Stomach (tissue), 4 donors: Measurements from ENCODE around the gene SEMA7A.

Experiments used
- CTCF ChIP-seq, 7 experiments: fragments of 450-650 bp in 4 of 7; fragments of 200-600 bp in 3 of 7; sonication (generic) in 3 of 7; IDR thresholded peaks; one replicate each; pipeline ENCODE4 v1.5.1; 2016 to 2019; ENCODE audit warnings: antibody characterized with exemption in 7 of 7, control low read depth in 2 of 7, mild to moderate bottlenecking in 1 of 7
- EP300 ChIP-seq: sonication (generic); formaldehyde crosslinking; IDR thresholded peaks from one replicate; pipeline ENCODE4 v1.6.1; 2017; ENCODE audit warnings: antibody characterized with exemption
- POLR2A ChIP-seq, 4 donors: fragments of 450-650 bp; IDR thresholded peaks; one replicate each; pipeline ENCODE4 v1.6.1; 2016; ENCODE audit warnings: antibody characterized with exemption in 4 of 4, control low read depth in 2 of 4, mild to moderate bottlenecking in 1 of 4, moderate library complexity in 1 of 4
- POLR2AphosphoS5 ChIP-seq, 3 donors: sonication (generic); formaldehyde crosslinking; IDR thresholded peaks; one replicate each; pipeline ENCODE4 v1.6.1; 2016; ENCODE audit warnings: antibody characterized with exemption in 3 of 3

DNA sequence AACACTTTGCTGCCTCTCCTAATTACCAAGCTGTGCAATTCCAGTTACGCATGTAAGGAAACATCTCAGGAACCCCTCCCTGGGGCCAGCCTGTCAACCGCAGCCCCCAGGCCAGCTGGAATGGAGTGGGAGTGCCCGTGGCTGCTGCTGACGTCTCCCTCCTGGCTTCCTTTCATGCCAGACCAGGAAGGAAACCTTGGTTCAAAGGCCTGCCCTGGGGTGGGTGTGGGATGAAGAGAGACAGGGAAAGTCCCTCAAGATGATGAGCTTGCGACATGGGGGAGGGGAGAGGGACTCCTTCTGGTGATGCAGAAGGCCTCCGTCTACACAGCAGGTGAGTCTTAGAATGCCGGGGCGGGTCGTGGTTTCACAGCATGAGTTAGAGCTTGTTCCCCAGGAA is 54.9 kb downstream of the SEMA7A start:
- TF ChIP-seq CTCF (IDR thresholded peaks at IDR 0.05), result no peak
- TF ChIP-seq POLR2AphosphoS5 (IDR thresholded peaks at IDR 0.05), result no peak
- no peak for TF ChIP-seq EP300
- TF ChIP-seq POLR2A (IDR thresholded peaks at IDR 0.05), result no peak
